Measurements from ENCODE around the gene SLC7A8. TPM values are rescaled to one million over a fixed set of nuclear protein-coding genes. Genes with fewer than 3 reads are reported as not detected.
"Not testable (repeated sequence)": the region's sequence is repeated elsewhere in the genome, so short reads cannot be mapped to it uniquely, and the experiment has no call there.

SLC7A8 gene
- total and polyA plus RNA-seq, 10 of the 15 experiments (the other 5 are each of a cell fraction or from before 2014, with no cell fraction given), result 0.06 to 0.28 (median 0.21) TPM; not detected in 7

DNA sequence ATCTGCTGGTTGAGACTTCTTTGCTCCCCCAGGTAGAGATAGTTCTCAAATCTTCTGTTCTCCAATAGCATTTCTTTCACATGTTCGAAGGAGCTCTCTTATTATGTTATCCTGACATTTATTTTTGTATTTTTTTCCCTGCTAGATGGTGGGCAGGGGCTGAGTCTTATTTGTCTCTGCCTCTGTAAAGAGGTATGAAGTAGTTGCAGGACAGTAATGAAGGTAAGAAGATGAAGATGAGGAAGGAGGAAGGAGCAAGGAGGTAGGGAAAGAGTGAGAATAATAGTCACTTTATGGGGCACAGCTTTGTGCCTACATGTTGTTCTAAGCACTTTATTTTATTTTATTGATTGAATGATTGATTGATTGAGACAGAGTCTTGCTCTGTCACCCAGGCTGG, 73.7 kb downstream of the SLC7A8 start:
- TF ChIP-seq KLF5 (IDR thresholded peaks at IDR 0.05; ENCODE audit: partially characterized antibody) (no peak), MXI1 (IDR thresholded peaks at IDR 0.05; ENCODE audit: low read depth, low read length) (no peak), ZZZ3 (IDR thresholded peaks at IDR 0.05; ENCODE audit: control insufficient read depth, insufficient read length, low read depth) (no peak), POLR2AphosphoS2 (IDR thresholded peaks at IDR 0.05; ENCODE audit: low read depth, low read length) (no peak), RUNX3 (IDR thresholded peaks at IDR 0.05; ENCODE audit: low read length) (no peak), POU2F2 (IDR thresholded peaks at IDR 0.05; ENCODE audit: borderline replicate concordance, low read depth, low read length) (no peak)
- TF ChIP-seq, protein P1, sequence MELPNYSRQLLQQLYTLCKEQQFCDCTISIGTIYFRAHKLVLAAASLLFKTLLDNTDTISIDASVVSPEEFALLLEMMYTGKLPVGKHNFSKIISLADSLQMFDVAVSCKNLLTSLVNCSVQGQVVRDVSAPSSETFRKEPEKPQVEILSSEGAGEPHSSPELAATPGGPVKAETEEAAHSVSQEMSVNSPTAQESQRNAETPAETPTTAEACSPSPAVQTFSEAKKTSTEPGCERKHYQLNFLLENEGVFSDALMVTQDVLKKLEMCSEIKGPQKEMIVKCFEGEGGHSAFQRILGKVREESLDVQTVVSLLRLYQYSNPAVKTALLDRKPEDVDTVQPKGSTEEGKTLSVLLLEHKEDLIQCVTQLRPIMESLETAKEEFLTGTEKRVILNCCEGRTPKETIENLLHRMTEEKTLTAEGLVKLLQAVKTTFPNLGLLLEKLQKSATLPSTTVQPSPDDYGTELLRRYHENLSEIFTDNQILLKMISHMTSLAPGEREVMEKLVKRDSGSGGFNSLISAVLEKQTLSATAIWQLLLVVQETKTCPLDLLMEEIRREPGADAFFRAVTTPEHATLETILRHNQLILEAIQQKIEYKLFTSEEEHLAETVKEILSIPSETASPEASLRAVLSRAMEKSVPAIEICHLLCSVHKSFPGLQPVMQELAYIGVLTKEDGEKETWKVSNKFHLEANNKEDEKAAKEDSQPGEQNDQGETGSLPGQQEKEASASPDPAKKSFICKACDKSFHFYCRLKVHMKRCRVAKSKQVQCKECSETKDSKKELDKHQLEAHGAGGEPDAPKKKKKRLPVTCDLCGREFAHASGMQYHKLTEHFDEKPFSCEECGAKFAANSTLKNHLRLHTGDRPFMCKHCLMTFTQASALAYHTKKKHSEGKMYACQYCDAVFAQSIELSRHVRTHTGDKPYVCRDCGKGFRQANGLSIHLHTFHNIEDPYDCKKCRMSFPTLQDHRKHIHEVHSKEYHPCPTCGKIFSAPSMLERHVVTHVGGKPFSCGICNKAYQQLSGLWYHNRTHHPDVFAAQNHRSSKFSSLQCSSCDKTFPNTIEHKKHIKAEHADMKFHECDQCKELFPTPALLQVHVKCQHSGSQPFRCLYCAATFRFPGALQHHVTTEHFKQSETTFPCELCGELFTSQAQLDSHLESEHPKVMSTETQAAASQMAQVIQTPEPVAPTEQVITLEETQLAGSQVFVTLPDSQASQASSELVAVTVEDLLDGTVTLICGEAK (IDR thresholded peaks at IDR 0.05; ENCODE audit: borderline replicate concordance), result no peak
- no TSS peak for BruUV-seq (replicated peaks)
- H4K20me1 ChIP-seq (ENCODE audit: control insufficient read depth, insufficient read depth), result no peaks in the 10 kb centered on the region; the same call in 1 of the 2 replicates
- H3K79me2 ChIP-seq (ENCODE audit: control insufficient read depth, insufficient read depth, low read length), result no peaks in the 10 kb centered on the region
- no peaks in the 10 kb centered on the region for H3K4me1 ChIP-seq (ENCODE audit: control insufficient read depth, insufficient read depth, low read length)
- DNase-seq (ENCODE audit: low read depth, low spot score) (no peak), FAIRE-seq (no peak), ATAC-seq (no peak)
- H3K9ac ChIP-seq (ENCODE audit: control insufficient read depth, insufficient read depth, low read length), result no peak overlapping the region
- H2AFZ ChIP-seq (ENCODE audit: control insufficient read depth, low read depth, low read length), result no peak overlapping the region
- ChIA-PET CTCF (interaction anchor here (0.9 to 5.4 kb wide), 5 partner anchors 10 to 41 kb away, joined by 3 to 45 read pairs (median 7); partner anchors contain the start of gene CEBPE), POLR2A (no interaction called here), RAD21 (ENCODE audit: unreplicated experiment) (interaction anchor here (1.4 kb wide), 1 partner anchor 41 kb away, joined by 7 read pairs; no protein-coding TSS in a partner anchor), SMC1A (ENCODE audit: uncharacterized antibody, unreplicated experiment) (interaction anchor here (0.7 to 1.1 kb wide), 2 partner anchors 32 to 41 kb away, joined by 3 read pairs; no protein-coding TSS in a partner anchor)
- WGBS (ENCODE audit: insufficient coverage, insufficient replicate concordance, low lambda C conversion rate, missing lambda C conversion rate), result 42% methylated on average over 1 of the region's 1 CpG
- no peak overlapping the region for H3K4me3 ChIP-seq
- peaks cover 0 to 7% of the 10 kb centered on the region in 2 experiments; a peak in 3 of 4 replicates for H3K27me3 ChIP-seq (replicated peaks in 1 of 2; ENCODE audit: control insufficient read depth in 2 of 2, insufficient read depth in 2 of 2, low read length in 1 of 2)
- no peaks in the 10 kb centered on the region for H3K36me3 ChIP-seq (ENCODE audit: control insufficient read depth in 2 of 2, insufficient read depth in 2 of 2, low read length in 1 of 2)
- no peak overlapping the region for H3K4me2 ChIP-seq (ENCODE audit: control insufficient read depth, insufficient read depth)
- in situ Hi-C loops (cut with MboI), result no loop called here
- no peaks in the 10 kb centered on the region for H3K9me3 ChIP-seq (replicated peaks; ENCODE audit: control insufficient read depth, insufficient read depth, low read length)
- intact Hi-C loops (cut with micrococcal nuclease; ENCODE audit: unreplicated experiment), result no loop called here
- H3K27ac ChIP-seq (ENCODE audit: control insufficient read depth, insufficient read depth), result no peak overlapping the region

DNA sequence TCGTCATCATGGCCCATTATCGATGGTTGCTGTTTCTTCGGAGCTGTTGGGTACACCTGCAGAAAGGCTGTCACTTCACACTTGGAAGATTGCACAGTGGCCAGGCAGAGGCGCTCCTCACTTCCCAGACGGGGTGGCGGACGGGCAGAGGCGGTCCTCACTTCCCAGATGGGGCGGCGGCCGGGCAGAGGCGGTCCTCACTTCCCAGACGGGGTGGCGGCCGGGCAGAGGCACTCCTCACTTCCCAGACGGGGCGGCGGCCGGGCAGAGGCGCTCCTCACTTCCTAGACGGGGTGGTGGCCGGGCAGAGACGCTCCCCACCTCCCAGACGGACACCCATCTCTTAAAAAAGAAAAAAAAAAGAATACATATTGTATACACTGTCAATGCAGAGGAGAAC, 75.3 kb downstream of the SLC7A8 start:
- BruUV-seq (replicated peaks); H3K9ac ChIP-seq (ENCODE audit: control insufficient read depth, insufficient read depth, low read length); H2AFZ ChIP-seq (ENCODE audit: control insufficient read depth, low read depth, low read length); H4K20me1 ChIP-seq (ENCODE audit: control insufficient read depth, insufficient read depth); in situ Hi-C loops (cut with MboI); DNase-seq (ENCODE audit: low read depth, low spot score); H3K9me3 ChIP-seq (replicated peaks; ENCODE audit: control insufficient read depth, insufficient read depth, low read length); RAD21 ChIA-PET (ENCODE audit: unreplicated experiment); H3K4me1 ChIP-seq (ENCODE audit: control insufficient read depth, insufficient read depth, low read length); H3K4me3 ChIP-seq; intact Hi-C loops (cut with micrococcal nuclease; ENCODE audit: unreplicated experiment); FAIRE-seq; H3K36me3 ChIP-seq (ENCODE audit: control insufficient read depth in 2 of 2, insufficient read depth in 2 of 2, low read length in 1 of 2); H3K27me3 ChIP-seq (replicated peaks in 1 of 2; ENCODE audit: control insufficient read depth in 2 of 2, insufficient read depth in 2 of 2, low read length in 1 of 2); H3K79me2 ChIP-seq (ENCODE audit: control insufficient read depth, insufficient read depth, low read length); ATAC-seq; H3K4me2 ChIP-seq (ENCODE audit: control insufficient read depth, insufficient read depth); H3K27ac ChIP-seq (ENCODE audit: control insufficient read depth, insufficient read depth); POLR2A ChIA-PET: not testable (repeated sequence)
- ChIA-PET CTCF (interaction anchor here (1.1 to 5.4 kb wide), 5 partner anchors 12 to 40 kb away, joined by 3 to 45 read pairs (median 10); partner anchors contain the start of genes ACIN1, C14orf119 and CEBPE), SMC1A (ENCODE audit: uncharacterized antibody, unreplicated experiment) (interaction anchor here (1.2 kb wide), 1 partner anchor 31 kb away, joined by 5 read pairs; no protein-coding TSS in a partner anchor)
- WGBS (ENCODE audit: insufficient coverage, insufficient replicate concordance, low lambda C conversion rate, missing lambda C conversion rate), result 54% methylated on average over 24 of the region's 24 CpGs

Data from GM12878 (cell line).